ENCODE results near the gene MTSS2.

The MTSS2 gene

DNA sequence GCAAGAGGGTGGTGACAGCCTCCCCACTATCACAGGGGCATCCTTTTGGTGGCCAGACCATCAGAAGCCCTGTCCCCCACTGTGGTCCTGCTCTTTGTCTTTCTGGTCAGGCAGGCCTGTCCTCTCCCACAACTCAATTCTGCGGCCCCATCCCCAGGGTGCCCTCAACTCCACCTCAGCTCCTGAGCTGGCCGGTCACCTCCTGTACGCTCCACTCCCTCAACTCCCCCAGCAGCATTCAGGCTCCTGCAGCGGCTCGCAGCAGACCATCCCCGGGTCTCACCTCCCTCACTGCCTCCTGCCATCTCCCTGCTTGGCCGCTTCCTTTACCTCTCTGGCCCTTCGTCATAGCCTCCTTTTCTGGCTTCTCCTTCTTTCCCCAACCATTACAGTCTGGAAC, 43.4 kb upstream of the MTSS2 start:
- Histone ChIP-seq H3K36me3 (replicated peaks) (peaks cover 14% of the 10 kb centered on the region), H3K4me3 (ENCODE audit: low read depth, low read length) (no peak overlapping the region), H3K27ac (no peak overlapping the region), H3K27me3 (replicated peaks) (no peaks in the 10 kb centered on the region)
- in situ Hi-C loops (cut with HindIII; ENCODE audit: low pct_ligation_motif_present, low sequenced_read_pairs): no loop called here
- TF ChIP-seq CTCF (IDR thresholded peaks at IDR 0.05; ENCODE audit: low read depth, low read length, missing control alignments): no peak
- DNase-seq: no peak

DNA sequence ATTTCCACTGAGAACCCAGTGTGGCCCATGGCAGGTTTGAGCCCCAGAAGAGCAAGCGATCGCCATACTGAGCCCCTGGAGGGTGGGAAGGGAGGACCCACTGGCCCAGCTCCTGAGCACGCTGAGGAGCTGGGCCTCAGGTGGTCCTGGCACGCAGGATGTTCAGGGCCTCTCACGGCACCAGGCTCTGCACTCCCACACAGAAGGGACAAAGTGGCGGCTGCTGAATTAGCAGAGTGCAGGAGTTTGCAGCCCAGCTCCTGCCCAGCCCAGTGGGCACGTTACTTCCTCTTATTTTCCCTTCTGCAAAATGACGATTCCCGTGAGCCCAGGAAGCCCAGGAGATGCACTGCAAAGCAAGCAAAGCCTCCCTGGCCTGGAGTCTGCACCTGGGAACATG, 42.3 kb upstream of the MTSS2 start:
- H3K36me3 ChIP-seq (replicated peaks): peaks cover 14% of the 10 kb centered on the region
- no peak overlapping the region for H3K27ac ChIP-seq
- in situ Hi-C loops (cut with HindIII; ENCODE audit: low pct_ligation_motif_present, low sequenced_read_pairs): no loop called here
- no peaks in the 10 kb centered on the region for H3K27me3 ChIP-seq (replicated peaks)
- H3K4me3 ChIP-seq (ENCODE audit: low read depth, low read length): no peak overlapping the region
- no peak for DNase-seq
- TF ChIP-seq CTCF (IDR thresholded peaks at IDR 0.05; ENCODE audit: low read depth, low read length, missing control alignments): no peak

- Histone ChIP-seq H3K27ac (no peak overlapping the region), H3K4me3 (ENCODE audit: low read depth, low read length) (no peak overlapping the region), H3K36me3 (replicated peaks) (peaks cover 14% of the 10 kb centered on the region), H3K27me3 (replicated peaks) (no peaks in the 10 kb centered on the region)
- no peak for TF ChIP-seq CTCF (IDR thresholded peaks at IDR 0.05; ENCODE audit: low read depth, low read length, missing control alignments)
- no peak for DNase-seq
- in situ Hi-C loops (cut with HindIII; ENCODE audit: low pct_ligation_motif_present, low sequenced_read_pairs): no loop called here
Observed at GRCh38 chr16:70726892-70727361, 41.1 kb upstream of the MTSS2 start.

- in situ Hi-C loops (cut with HindIII; ENCODE audit: low pct_ligation_motif_present, low sequenced_read_pairs): no loop called here
- Histone ChIP-seq H3K4me3 (ENCODE audit: low read depth, low read length) (no peak overlapping the region), H3K36me3 (replicated peaks) (peaks cover 13% of the 10 kb centered on the region), H3K27ac (no peak overlapping the region), H3K27me3 (replicated peaks) (no peaks in the 10 kb centered on the region)
- DNase-seq: no peak
- no peak for TF ChIP-seq CTCF (IDR thresholded peaks at IDR 0.05; ENCODE audit: low read depth, low read length, missing control alignments)
Observed at GRCh38 chr16:70725912-70726828, 40.3 kb upstream of the MTSS2 start.

GRCh38 chr16:70725024-70725911, 39.4 kb upstream of the MTSS2 start:
- no peak for DNase-seq
- Histone ChIP-seq H3K4me3 (ENCODE audit: low read depth, low read length) (no peak overlapping the region), H3K27me3 (replicated peaks) (no peaks in the 10 kb centered on the region), H3K27ac (no peak overlapping the region), H3K36me3 (replicated peaks) (peaks cover 7% of the 10 kb centered on the region)
- TF ChIP-seq CTCF (IDR thresholded peaks at IDR 0.05; ENCODE audit: low read depth, low read length, missing control alignments): no peak
- in situ Hi-C loops (cut with HindIII; ENCODE audit: low pct_ligation_motif_present, low sequenced_read_pairs): no loop called here

Data from brain microvascular endothelial cell (primary cell).